GM12878 (cell line): ENCODE data around the gene STPG1. TPM values are rescaled to one million over a fixed set of nuclear protein-coding genes. Genes with fewer than 3 reads are reported as not detected.

Experiments used
- ATAC-seq: fragments of 200-7000 bp; cut with Tn5 transposase; 3 replicates; pipeline ENCODE4 v1.9.1; 2020; ENCODE audit warnings: mild to moderate bottlenecking, moderate library complexity
- BruUV-seq: library from RNA; stranded (reverse); fragments of 400-500 nt; replicated peaks from 2 replicates; lab custom pipeline; 2021; lab: Mats Ljungman, UMichigan
- CTCF ChIA-PET: fragments of 300-600 bp; sonication (Branson Sonifier 250); formaldehyde crosslinking; extraction: SDS; loops from one replicate; lab custom pipeline; 2021; ENCODE audit warnings: inconsistent platforms; lab: Yijun Ruan, JAX
- POLR2A ChIA-PET: fragments of 350-600 bp; formaldehyde crosslinking; extraction: SDS; loops from one replicate; lab custom pipeline; 2021; ENCODE audit warnings: inconsistent platforms; lab: Charles Lee
- RAD21 ChIA-PET: fragments of 300-600 bp; sonication (Branson Sonifier 250); formaldehyde crosslinking; loops from one replicate; lab custom pipeline; 2023; ENCODE audit warnings: antibody characterized with exemption; ENCODE audit not compliant: unreplicated experiment; lab: Charles Lee
- SMC1A ChIA-PET: fragments of 300-600 bp; sonication (Branson Sonifier 250); formaldehyde crosslinking; loops from one replicate; lab custom pipeline; 2023; ENCODE audit not compliant: unreplicated experiment, uncharacterized antibody; lab: Charles Lee
- DNase-seq: peaks from one replicate; pipeline ENCODE4 v3.0.0-alpha.2; 2011; ENCODE audit warnings: low read depth, low spot score
- FAIRE-seq: peaks from 3 replicates; lab custom pipeline; 2011; peaks lifted over from hg19 to GRCh38; lab: Jason Lieb, UNC
- H2AFZ ChIP-seq: 2 replicates; pipeline ENCODE4 v1.6.0; 2011; ENCODE audit warnings: low read depth, low read length, control low read depth; ENCODE audit not compliant: control insufficient read depth
- H3K27ac ChIP-seq: 2 replicates; pipeline ENCODE4 v1.5.1; 2011; ENCODE audit warnings: control low read depth; ENCODE audit not compliant: control insufficient read depth, insufficient read depth
- H3K27me3 ChIP-seq, 2 experiments: replicated peaks in 1 of 2; 2 replicates each; pipeline versions ENCODE4 v1.6.0 to v1.6.1; 2011; ENCODE audit warnings: low read length in 1 of 2; ENCODE audit not compliant: control insufficient read depth in 2 of 2, insufficient read depth in 2 of 2
- H3K36me3 ChIP-seq, 2 experiments: 2 replicates each; pipeline ENCODE4 v1.5.1; 2011; ENCODE audit warnings: low read length in 1 of 2; ENCODE audit not compliant: control insufficient read depth in 2 of 2, insufficient read depth in 2 of 2
- H3K4me1 ChIP-seq: 2 replicates; pipeline ENCODE4 v1.6.1; 2011; ENCODE audit warnings: mild to moderate bottlenecking, low read length, moderate library complexity, mixed read lengths; ENCODE audit not compliant: control insufficient read depth, insufficient read depth
- H3K4me2 ChIP-seq: 2 replicates; pipeline ENCODE4 v1.6.0; 2011; ENCODE audit warnings: control low read depth; ENCODE audit not compliant: control insufficient read depth, insufficient read depth
- H3K4me3 ChIP-seq: fragments of 200-600 bp; sonication (generic); 2 replicates; pipeline ENCODE4 v1.5.1; 2016
- H3K79me2 ChIP-seq: 2 replicates; pipeline ENCODE4 v1.6.0; 2011; ENCODE audit warnings: low read length; ENCODE audit not compliant: control insufficient read depth, insufficient read depth
- H3K9ac ChIP-seq: 2 replicates; pipeline ENCODE4 v1.8.0; 2011; ENCODE audit warnings: low read length, control low read depth, mixed read lengths; ENCODE audit not compliant: control insufficient read depth, insufficient read depth
- H3K9me3 ChIP-seq: replicated peaks from 3 replicates; pipeline ENCODE4 v1.5.1; 2011; ENCODE audit warnings: mild to moderate bottlenecking, low read length; ENCODE audit not compliant: control insufficient read depth, insufficient read depth
- H4K20me1 ChIP-seq: 2 replicates; pipeline ENCODE4 v1.6.0; 2011; ENCODE audit not compliant: control insufficient read depth, insufficient read depth
- CEBPB ChIP-seq, 2 experiments: fragments of 150-350 bp in 1 of 2; IDR thresholded peaks; 2 replicates each; pipeline ENCODE4 v1.6.1; 2012 to 2014; ENCODE audit warnings: low read depth in 2 of 2, low read length in 2 of 2, borderline replicate concordance in 1 of 2, inconsistent platforms in 1 of 2
- CHD1 ChIP-seq: IDR thresholded peaks from 2 replicates; pipeline ENCODE4 v1.6.1; 2012; ENCODE audit warnings: low read depth, low read length, improper control_type of control experiment
- MEF2B ChIP-seq: fragments of 450-650 bp; IDR thresholded peaks from 2 replicates; pipeline ENCODE4 v1.6.1; 2018; ENCODE audit warnings: mild to moderate bottlenecking, moderate library complexity; ENCODE audit not compliant: partially characterized antibody, poor library complexity, severe bottlenecking
- POLR2A ChIP-seq: IDR thresholded peaks from 2 replicates; pipeline ENCODE4 v1.6.1; 2011; ENCODE audit warnings: low read depth, mild to moderate bottlenecking, low read length
- TCF12 ChIP-seq: IDR thresholded peaks from 2 replicates; pipeline ENCODE4 v1.6.1; 2011; ENCODE audit warnings: low read depth, mild to moderate bottlenecking, low read length
- ZNF384 ChIP-seq: IDR thresholded peaks from 2 replicates; pipeline ENCODE4 v1.6.1; 2012; ENCODE audit warnings: low read depth, mild to moderate bottlenecking, low read length, improper control_type of control experiment, borderline replicate concordance
- WGBS: methylation state at CpG from one replicate; pipeline ENCODE4 v1.1.6; 2016; ENCODE audit warnings: low lambda C conversion rate; ENCODE audit not compliant: insufficient replicate concordance, insufficient coverage; ENCODE audit errors: missing lambda C conversion rate; 5-methylcytosine and 5-hydroxymethylcytosine counted together
- in situ Hi-C: fragments of 300-500 bp; cut with MboI; formaldehyde crosslinking; loops from 9 replicates; pipeline ENCODE4 v1.14.3; 2018; ENCODE audit warnings: mixed read lengths
- intact Hi-C: fragments of 100-400 bp; cut with micrococcal nuclease; formaldehyde crosslinking; loops from one replicate; pipeline ENCODE4 v1.14.2; 2022; ENCODE audit not compliant: unreplicated experiment
- polyA plus RNA-seq, 11 experiments: library from polyadenylated mRNA; depleted of rRNA in 4 of 11; unstranded in 6 of 11; stranded (reverse) in 5 of 11; fragments of >200 nt; fragmentation: Nextera tagmentation in 4 of 11; fragmentation: Illumina TruSeq in 1 of 11; extraction: Ambion mirVana in 4 of 11; extraction: Trizol in 1 of 11; gene quantifications; 1 replicate in 1 of 11; 2 replicates in 10 of 11; pipeline versions ENCODE4 v1.2.1 to v1.2.3, GENCODE V29; 2011 to 2016; ENCODE audit warnings: inconsistent platforms in 2 of 11, missing spikeins in 2 of 11, low read depth in 1 of 11
- total RNA-seq, 4 experiments: library from RNA; depleted of rRNA in 3 of 4; stranded (reverse); fragments of >200 nt in 3 of 4; fragmentation: Illumina TruSeq in 1 of 4; extraction: Trizol in 1 of 4; gene quantifications; 2 replicates each; pipeline versions ENCODE4 v1.2.1 to v1.2.3, GENCODE V29; 2013 to 2021
- TF ChIP-seq, protein P1 (sequence below): fragments of 450-650 bp; formaldehyde crosslinking; IDR thresholded peaks from 2 replicates; pipeline ENCODE4 v1.4.0; 2020; ENCODE audit warnings: mild to moderate bottlenecking, moderate library complexity
- TF ChIP-seq, protein P2 (sequence below): fragments of 450-650 bp; formaldehyde crosslinking; IDR thresholded peaks from 2 replicates; pipeline ENCODE4 v1.4.0; 2022; ENCODE audit warnings: mild to moderate bottlenecking, moderate library complexity

The STPG1 gene
- total and polyA plus RNA-seq, 10 of the 15 experiments (the other 5 are each of a cell fraction or from before 2014, with no cell fraction given): 0.22 to 2.6 (median 0.73) TPM

DNA sequence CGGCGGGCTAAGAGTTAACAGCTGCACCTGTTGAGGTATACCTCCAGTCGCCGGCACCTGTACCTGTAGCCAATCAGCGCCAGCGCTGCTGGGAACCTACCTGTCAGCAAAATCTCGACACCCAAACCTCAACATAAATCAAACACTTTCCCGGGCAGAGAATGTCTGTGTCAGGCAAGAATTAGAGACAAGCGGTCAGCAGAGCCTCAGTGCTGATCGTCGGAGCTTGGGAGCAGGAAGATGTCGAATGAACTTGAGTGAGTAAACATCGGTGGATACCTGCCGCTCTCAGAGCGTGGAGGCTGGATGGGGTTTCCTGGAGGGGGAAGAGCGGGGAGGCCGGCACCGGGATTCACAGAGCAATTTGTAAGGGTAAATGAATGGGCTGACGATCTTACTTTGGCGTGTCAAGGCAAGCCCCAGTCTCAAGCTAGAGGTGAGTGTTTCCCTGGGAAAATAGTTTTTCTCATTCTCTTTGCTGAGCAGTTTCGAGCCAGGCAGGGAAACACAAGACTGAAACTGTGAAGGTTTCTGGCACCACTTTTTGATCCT, 94.2 kb downstream of the STPG1 start, which contains the start of gene GRHL3:
Gene GRHL3 (plus strand): TSS at position 46 of the 552 bp plus-strand sequence. CDS start 195 bp downstream, at position 241.
- RAD21 ChIA-PET: interaction anchor here (1.0 to 1.1 kb wide), 2 partner anchors 72 to 169 kb away, joined by 3 read pairs; no protein-coding TSS in a partner anchor
- Histone ChIP-seq H3K4me2 (peak within 1 kb of the TSS; percentile 10), H3K9ac (no peak within 1 kb of the TSS), H3K27me3 (peaks cover 11 to 20% of the 10 kb centered on the region in 2 experiments), H3K36me3 (no peaks in the 10 kb centered on the region), H3K27ac (no peak within 1 kb of the TSS), H3K4me3 (peak within 1 kb of the TSS; percentile 15; the same call in 1 of the 2 replicates), H3K9me3 (no peaks in the 10 kb centered on the region), H3K4me1 (peaks cover 21% of the 10 kb centered on the region), H4K20me1 (no peaks in the 10 kb centered on the region), H2AFZ (no peak within 1 kb of the TSS; the same call in 1 of the 2 replicates), H3K79me2 (no peaks in the 10 kb centered on the region)
- intact Hi-C loops (no loop called here), in situ Hi-C loops (no loop called here)
- ATAC-seq: no peak
- no peak for DNase-seq
- BruUV-seq: no TSS peak
- WGBS: 8% methylated on average over 21 of the region's 21 CpGs
- POLR2A ChIA-PET: interaction anchor here (0.6 kb wide), 1 partner anchor 931 kb away, joined by 7 read pairs; no protein-coding TSS in a partner anchor
- SMC1A ChIA-PET: interaction anchor here (0.9 to 1.4 kb wide), 2 partner anchors 33 to 120 kb away, joined by 3 to 4 read pairs; no protein-coding TSS in a partner anchor
- TF ChIP-seq MEF2B: no peak
- TF ChIP-seq, protein P1, sequence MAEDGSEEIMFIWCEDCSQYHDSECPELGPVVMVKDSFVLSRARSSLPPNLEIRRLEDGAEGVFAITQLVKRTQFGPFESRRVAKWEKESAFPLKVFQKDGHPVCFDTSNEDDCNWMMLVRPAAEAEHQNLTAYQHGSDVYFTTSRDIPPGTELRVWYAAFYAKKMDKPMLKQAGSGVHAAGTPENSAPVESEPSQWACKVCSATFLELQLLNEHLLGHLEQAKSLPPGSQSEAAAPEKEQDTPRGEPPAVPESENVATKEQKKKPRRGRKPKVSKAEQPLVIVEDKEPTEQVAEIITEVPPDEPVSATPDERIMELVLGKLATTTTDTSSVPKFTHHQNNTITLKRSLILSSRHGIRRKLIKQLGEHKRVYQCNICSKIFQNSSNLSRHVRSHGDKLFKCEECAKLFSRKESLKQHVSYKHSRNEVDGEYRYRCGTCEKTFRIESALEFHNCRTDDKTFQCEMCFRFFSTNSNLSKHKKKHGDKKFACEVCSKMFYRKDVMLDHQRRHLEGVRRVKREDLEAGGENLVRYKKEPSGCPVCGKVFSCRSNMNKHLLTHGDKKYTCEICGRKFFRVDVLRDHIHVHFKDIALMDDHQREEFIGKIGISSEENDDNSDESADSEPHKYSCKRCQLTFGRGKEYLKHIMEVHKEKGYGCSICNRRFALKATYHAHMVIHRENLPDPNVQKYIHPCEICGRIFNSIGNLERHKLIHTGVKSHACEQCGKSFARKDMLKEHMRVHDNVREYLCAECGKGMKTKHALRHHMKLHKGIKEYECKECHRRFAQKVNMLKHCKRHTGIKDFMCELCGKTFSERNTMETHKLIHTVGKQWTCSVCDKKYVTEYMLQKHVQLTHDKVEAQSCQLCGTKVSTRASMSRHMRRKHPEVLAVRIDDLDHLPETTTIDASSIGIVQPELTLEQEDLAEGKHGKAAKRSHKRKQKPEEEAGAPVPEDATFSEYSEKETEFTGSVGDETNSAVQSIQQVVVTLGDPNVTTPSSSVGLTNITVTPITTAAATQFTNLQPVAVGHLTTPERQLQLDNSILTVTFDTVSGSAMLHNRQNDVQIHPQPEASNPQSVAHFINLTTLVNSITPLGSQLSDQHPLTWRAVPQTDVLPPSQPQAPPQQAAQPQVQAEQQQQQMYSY (CRISPR knock-in tag): no peak
- TF ChIP-seq POLR2A: no peak
- no peak for TF ChIP-seq ZNF384
- no peak for TF ChIP-seq TCF12
- TF ChIP-seq, protein P2, sequence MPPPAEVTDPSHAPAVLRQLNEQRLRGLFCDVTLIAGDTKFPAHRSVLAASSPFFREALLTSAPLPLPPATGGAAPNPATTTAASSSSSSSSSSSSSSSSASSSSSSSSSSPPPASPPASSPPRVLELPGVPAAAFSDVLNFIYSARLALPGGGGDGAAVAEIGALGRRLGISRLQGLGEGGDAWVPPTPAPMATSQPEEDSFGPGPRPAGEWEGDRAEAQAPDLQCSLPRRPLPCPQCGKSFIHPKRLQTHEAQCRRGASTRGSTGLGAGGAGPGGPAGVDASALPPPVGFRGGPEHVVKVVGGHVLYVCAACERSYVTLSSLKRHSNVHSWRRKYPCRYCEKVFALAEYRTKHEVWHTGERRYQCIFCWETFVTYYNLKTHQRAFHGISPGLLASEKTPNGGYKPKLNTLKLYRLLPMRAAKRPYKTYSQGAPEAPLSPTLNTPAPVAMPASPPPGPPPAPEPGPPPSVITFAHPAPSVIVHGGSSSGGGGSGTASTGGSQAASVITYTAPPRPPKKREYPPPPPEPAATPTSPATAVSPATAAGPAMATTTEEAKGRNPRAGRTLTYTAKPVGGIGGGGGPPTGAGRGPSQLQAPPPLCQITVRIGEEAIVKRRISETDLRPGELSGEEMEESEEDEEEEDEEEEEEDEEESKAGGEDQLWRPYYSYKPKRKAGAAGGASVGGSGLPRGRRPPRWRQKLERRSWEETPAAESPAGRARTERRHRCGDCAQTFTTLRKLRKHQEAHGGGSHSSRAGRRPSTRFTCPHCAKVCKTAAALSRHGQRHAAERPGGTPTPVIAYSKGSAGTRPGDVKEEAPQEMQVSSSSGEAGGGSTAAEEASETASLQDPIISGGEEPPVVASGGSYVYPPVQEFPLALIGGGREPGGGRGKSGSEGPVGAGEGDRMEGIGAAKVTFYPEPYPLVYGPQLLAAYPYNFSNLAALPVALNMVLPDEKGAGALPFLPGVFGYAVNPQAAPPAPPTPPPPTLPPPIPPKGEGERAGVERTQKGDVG: no peak
- no peak for TF ChIP-seq CEBPB (IDR thresholded peaks at IDR 0.05; ENCODE audit: borderline replicate concordance in 1 of 2, low read depth in 2 of 2, low read length in 2 of 2)
- no peak for TF ChIP-seq CHD1
- FAIRE-seq: no peak
- CTCF ChIA-PET: interaction anchor here (0.6 to 1.9 kb wide), 4 partner anchors 74 to 539 kb away, joined by 3 to 6 read pairs (median 4); no protein-coding TSS in a partner anchor
